ENCODE measurements around the gene RABGEF1.
"Not testable (repeated sequence)": the region's sequence is repeated elsewhere in the genome, so short reads cannot be mapped to it uniquely, and the experiment has no call there.

RABGEF1 gene

GRCh38 chr7:66841898-66842297, 101.4 kb downstream of the RABGEF1 start:
- Histone ChIP-seq H3K4me3 (ENCODE audit: low read depth in 1 of 2, low read length in 2 of 2) (no peak overlapping the region), H3K27ac (ENCODE audit: low read depth, low read length) (no peak overlapping the region), H3K36me3 (ENCODE audit: insufficient read depth, low read length) (no peaks in the 10 kb centered on the region), H3K9ac (ENCODE audit: low read length) (no peak overlapping the region), H3K4me1 (ENCODE audit: insufficient read depth, low read length) (peaks cover 11% of the 10 kb centered on the region), H3K27me3 (ENCODE audit: control insufficient read depth in 1 of 2, insufficient read depth in 2 of 2, low read length in 2 of 2) (no peaks in the 10 kb centered on the region), H3K9me3 (ENCODE audit: low read length) (no peaks in the 10 kb centered on the region)

DNA sequence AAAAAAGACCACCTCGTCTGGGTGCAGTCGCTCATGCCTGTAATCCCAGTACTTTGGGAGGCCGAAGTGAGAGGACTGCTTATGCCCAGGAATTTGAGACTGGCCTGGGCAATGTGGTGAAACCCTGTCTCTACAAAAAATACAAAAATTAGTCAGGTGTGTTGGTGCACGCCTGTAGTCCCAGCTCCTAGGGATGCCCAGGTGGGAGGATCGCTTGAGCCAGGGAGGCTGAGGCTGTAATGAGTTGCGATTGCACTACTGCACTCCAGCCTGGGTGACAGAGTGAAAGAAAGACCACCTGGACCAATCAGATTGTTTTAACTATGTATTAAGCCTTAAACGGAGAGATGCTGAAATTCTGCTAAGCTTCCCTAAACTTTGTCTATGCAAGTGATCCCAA, 103.0 kb downstream of the RABGEF1 start:
- not testable (repeated sequence) for H3K36me3 ChIP-seq (ENCODE audit: insufficient read depth, low read length); H3K27me3 ChIP-seq (ENCODE audit: control insufficient read depth in 1 of 2, insufficient read depth in 2 of 2, low read length in 2 of 2); H3K9ac ChIP-seq (ENCODE audit: low read length); H3K27ac ChIP-seq (ENCODE audit: low read depth, low read length); H3K4me3 ChIP-seq (ENCODE audit: low read depth in 1 of 2, low read length in 2 of 2); H3K9me3 ChIP-seq (ENCODE audit: low read length)
- H3K4me1 ChIP-seq (ENCODE audit: insufficient read depth, low read length) = peaks cover 11% of the 10 kb centered on the region

GRCh38 chr7:66844552-66845378, 104.2 kb downstream of the RABGEF1 start:
- Histone ChIP-seq H3K9ac (ENCODE audit: low read length) (peak overlapping the region; percentile 98), H3K27me3 (ENCODE audit: control insufficient read depth in 1 of 2, insufficient read depth in 2 of 2, low read length in 2 of 2) (no peaks in the 10 kb centered on the region), H3K4me3 (ENCODE audit: low read depth in 1 of 2, low read length in 2 of 2) (peak overlapping the region; percentile 84 to 87), H3K36me3 (ENCODE audit: insufficient read depth, low read length) (no peaks in the 10 kb centered on the region), H3K4me1 (ENCODE audit: insufficient read depth, low read length) (peaks cover 11% of the 10 kb centered on the region), H3K27ac (ENCODE audit: low read depth, low read length) (peak overlapping the region; percentile 95), H3K9me3 (ENCODE audit: low read length) (no peaks in the 10 kb centered on the region)

- H3K27ac ChIP-seq (ENCODE audit: low read depth, low read length) = peak overlapping the region; percentile 95
- no peaks in the 10 kb centered on the region for H3K36me3 ChIP-seq (ENCODE audit: insufficient read depth, low read length)
- H3K4me3 ChIP-seq (ENCODE audit: low read depth in 1 of 2, low read length in 2 of 2) = peak overlapping the region; percentile 84 to 87
- H3K4me1 ChIP-seq (ENCODE audit: insufficient read depth, low read length) = peaks cover 11% of the 10 kb centered on the region
- no peaks in the 10 kb centered on the region for H3K27me3 ChIP-seq (ENCODE audit: control insufficient read depth in 1 of 2, insufficient read depth in 2 of 2, low read length in 2 of 2)
- no peaks in the 10 kb centered on the region for H3K9me3 ChIP-seq (ENCODE audit: low read length)
- peak overlapping the region; percentile 98 for H3K9ac ChIP-seq (ENCODE audit: low read length)
Measured at GRCh38 chr7:66845379-66846095, 105.0 kb downstream of the RABGEF1 start.

- not testable (repeated sequence) for H3K9ac ChIP-seq (ENCODE audit: low read length); H3K27ac ChIP-seq (ENCODE audit: low read depth, low read length); H3K9me3 ChIP-seq (ENCODE audit: low read length); H3K27me3 ChIP-seq (ENCODE audit: control insufficient read depth in 1 of 2, insufficient read depth in 2 of 2, low read length in 2 of 2); H3K36me3 ChIP-seq (ENCODE audit: insufficient read depth, low read length)
- Histone ChIP-seq H3K4me3 (ENCODE audit: low read depth in 1 of 2, low read length in 2 of 2) (peak overlapping the region in 1 of 2 donors; percentile 87), H3K4me1 (ENCODE audit: insufficient read depth, low read length) (peaks cover 11% of the 10 kb centered on the region)
Measured at GRCh38 chr7:66846096-66846445, 105.5 kb downstream of the RABGEF1 start.

GRCh38 chr7:66847523-66847855, 107.0 kb downstream of the RABGEF1 start:
- not testable (repeated sequence) for H3K4me3 ChIP-seq (ENCODE audit: low read depth in 1 of 2, low read length in 2 of 2); H3K27me3 ChIP-seq (ENCODE audit: control insufficient read depth in 1 of 2, insufficient read depth in 2 of 2, low read length in 2 of 2); H3K36me3 ChIP-seq (ENCODE audit: insufficient read depth, low read length); H3K9me3 ChIP-seq (ENCODE audit: low read length); H3K27ac ChIP-seq (ENCODE audit: low read depth, low read length); H3K9ac ChIP-seq (ENCODE audit: low read length)
- H3K4me1 ChIP-seq (ENCODE audit: insufficient read depth, low read length) = peaks cover 11% of the 10 kb centered on the region

GRCh38 chr7:66847879-66848790, 107.6 kb downstream of the RABGEF1 start:
- Histone ChIP-seq H3K27ac (ENCODE audit: low read depth, low read length) (no peak overlapping the region), H3K36me3 (ENCODE audit: insufficient read depth, low read length) (no peaks in the 10 kb centered on the region), H3K9me3 (ENCODE audit: low read length) (no peaks in the 10 kb centered on the region), H3K4me1 (ENCODE audit: insufficient read depth, low read length) (peaks cover 11% of the 10 kb centered on the region), H3K9ac (ENCODE audit: low read length) (no peak overlapping the region), H3K4me3 (ENCODE audit: low read depth in 1 of 2, low read length in 2 of 2) (no peak overlapping the region), H3K27me3 (ENCODE audit: control insufficient read depth in 1 of 2, insufficient read depth in 2 of 2, low read length in 2 of 2) (no peaks in the 10 kb centered on the region)

DNA sequence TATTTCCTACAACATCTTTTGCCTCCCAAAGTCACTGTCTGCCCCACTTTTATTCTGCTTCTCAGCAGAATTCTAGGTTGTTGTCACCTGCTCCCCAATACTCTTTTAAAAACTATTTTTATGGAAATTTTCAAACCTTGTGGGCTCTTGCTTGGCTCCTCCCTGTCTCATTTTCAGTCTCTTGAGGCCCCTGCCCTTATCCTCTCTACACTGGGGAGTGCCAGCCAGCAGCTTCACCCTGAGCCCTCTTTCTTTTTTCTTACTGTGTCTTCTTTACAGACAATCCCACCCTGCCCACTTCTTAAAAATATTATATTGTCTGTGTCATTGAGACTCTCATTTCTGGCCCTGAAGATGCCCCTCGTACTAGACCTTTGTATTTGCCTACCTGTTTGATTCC, 118.8 kb downstream of the RABGEF1 start:
- no peak overlapping the region for H3K9ac ChIP-seq (ENCODE audit: low read length)
- H3K36me3 ChIP-seq (ENCODE audit: insufficient read depth, low read length) = no peaks in the 10 kb centered on the region

DNA sequence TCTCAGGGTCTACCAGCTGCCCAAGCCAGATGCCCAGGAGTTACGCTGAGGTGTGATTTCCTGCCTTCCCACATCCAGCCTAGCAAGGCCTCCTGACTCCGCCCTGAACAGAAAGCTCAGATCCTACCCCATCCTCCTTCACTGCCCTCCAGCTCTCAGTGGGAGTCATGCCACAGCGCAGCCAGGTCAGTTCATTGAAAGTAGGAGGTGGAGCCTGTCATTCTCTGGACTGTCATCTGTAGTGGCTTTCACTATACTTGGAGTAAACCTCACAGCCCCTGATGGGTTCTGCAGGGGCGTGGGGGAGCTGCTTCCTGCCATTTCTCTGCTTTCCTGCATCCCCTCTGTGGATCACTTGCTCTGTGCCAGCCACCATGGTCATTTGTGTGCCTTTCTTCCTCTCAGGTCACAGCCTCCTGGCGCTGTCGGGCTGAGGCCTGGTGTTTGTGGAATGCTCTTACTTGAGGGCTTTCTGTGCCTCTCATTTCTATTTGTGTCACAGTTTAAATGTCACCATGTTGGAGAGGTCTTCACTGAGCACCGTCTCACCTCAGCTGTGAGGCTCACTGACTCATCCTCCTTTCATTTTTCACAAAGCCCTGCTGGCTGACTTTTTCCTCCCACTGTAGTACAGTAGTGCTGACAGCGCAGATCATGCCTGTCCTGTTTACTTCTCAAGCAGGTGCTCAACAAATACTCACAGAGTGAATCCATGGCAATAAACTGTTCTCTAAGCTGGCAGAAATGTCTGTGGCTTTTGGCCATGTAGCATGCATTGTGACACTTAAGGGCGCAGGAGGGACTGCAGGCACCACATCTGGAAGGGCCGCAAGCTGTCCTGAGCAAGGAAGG, 119.5 kb downstream of the RABGEF1 start:
- no peak overlapping the region for H3K27ac ChIP-seq (ENCODE audit: low read depth, low read length)
- H3K36me3 ChIP-seq (ENCODE audit: insufficient read depth, low read length) = no peaks in the 10 kb centered on the region
- no peak overlapping the region for H3K4me3 ChIP-seq (ENCODE audit: low read depth in 1 of 2, low read length in 2 of 2)
- no peaks in the 10 kb centered on the region for H3K9me3 ChIP-seq (ENCODE audit: low read length)
- H3K4me1 ChIP-seq (ENCODE audit: insufficient read depth, low read length) = no peaks in the 10 kb centered on the region
- no peak overlapping the region for H3K9ac ChIP-seq (ENCODE audit: low read length)
- H3K27me3 ChIP-seq (ENCODE audit: control insufficient read depth in 1 of 2, insufficient read depth in 2 of 2, low read length in 2 of 2) = no peaks in the 10 kb centered on the region

More for the DNA sequence above, 118.8 kb downstream of the RABGEF1 start:
- no peak overlapping the region for H3K27ac ChIP-seq (ENCODE audit: low read depth, low read length)
- no peaks in the 10 kb centered on the region for H3K27me3 ChIP-seq (ENCODE audit: control insufficient read depth in 1 of 2, insufficient read depth in 2 of 2, low read length in 2 of 2)
- no peaks in the 10 kb centered on the region for H3K9me3 ChIP-seq (ENCODE audit: low read length)
- no peak overlapping the region for H3K4me3 ChIP-seq (ENCODE audit: low read depth in 1 of 2, low read length in 2 of 2)
- H3K4me1 ChIP-seq (ENCODE audit: insufficient read depth, low read length) = no peaks in the 10 kb centered on the region

- no peaks in the 10 kb centered on the region for H3K4me1 ChIP-seq (ENCODE audit: insufficient read depth, low read length)
- H3K36me3 ChIP-seq (ENCODE audit: insufficient read depth, low read length) = no peaks in the 10 kb centered on the region
- H3K9me3 ChIP-seq (ENCODE audit: low read length) = no peaks in the 10 kb centered on the region
- no peaks in the 10 kb centered on the region for H3K27me3 ChIP-seq (ENCODE audit: control insufficient read depth in 1 of 2, insufficient read depth in 2 of 2, low read length in 2 of 2)
- H3K9ac ChIP-seq (ENCODE audit: low read length) = no peak overlapping the region
- H3K4me3 ChIP-seq (ENCODE audit: low read depth in 1 of 2, low read length in 2 of 2) = no peak overlapping the region
- H3K27ac ChIP-seq (ENCODE audit: low read depth, low read length) = no peak overlapping the region
Measured at GRCh38 chr7:66860767-66861166, 120.2 kb downstream of the RABGEF1 start.

Data from muscle layer of colon (tissue), 2 donors.